ENCODE measurements around the gene ZNF277. TPM values are rescaled to one million over a fixed set of nuclear protein-coding genes. Genes with fewer than 3 reads are reported as not detected.

Gene ZNF277
- total RNA-seq, 4 donors from 2014 or later, result 18.3 to 25.6 (median 19.5) TPM

GRCh38 chr7:112192236-112193154 is 14.0 kb upstream of the ZNF277 start:
- Histone ChIP-seq H3K9me3 (no peaks in the 10 kb centered on the region), H3K27ac (no peak overlapping the region), H3K4me3 (no peak overlapping the region), H3K4me1 (no peaks in the 10 kb centered on the region), H3K27me3 (no peaks in the 10 kb centered on the region), H3K36me3 (no peaks in the 10 kb centered on the region)
- DNase-seq, result no peak
- no peak for TF ChIP-seq POLR2A (IDR thresholded peaks at IDR 0.05)
- no peak for TF ChIP-seq CTCF (IDR thresholded peaks at IDR 0.05)

GRCh38 chr7:112193915-112194502 is 12.5 kb upstream of the ZNF277 start:
- no peak for DNase-seq
- TF ChIP-seq POLR2A (IDR thresholded peaks at IDR 0.05) (no peak), CTCF (IDR thresholded peaks at IDR 0.05) (no peak)
- Histone ChIP-seq H3K4me1 (no peaks in the 10 kb centered on the region), H3K9me3 (no peaks in the 10 kb centered on the region), H3K27ac (no peak overlapping the region), H3K36me3 (no peaks in the 10 kb centered on the region), H3K4me3 (no peak overlapping the region), H3K27me3 (no peaks in the 10 kb centered on the region)

- no peak for DNase-seq
- Histone ChIP-seq H3K4me3 (no peak overlapping the region), H3K36me3 (no peaks in the 10 kb centered on the region)
Measured at GRCh38 chr7:112195717-112196116, 10.8 kb upstream of the ZNF277 start.

GRCh38 chr7:112197322-112197721 is 9.2 kb upstream of the ZNF277 start:
- Histone ChIP-seq H3K36me3 (no peaks in the 10 kb centered on the region), H3K9me3 (no peaks in the 10 kb centered on the region), H3K4me3 (no peak overlapping the region), H3K27ac (no peak overlapping the region), H3K4me1 (no peaks in the 10 kb centered on the region), H3K27me3 (no peaks in the 10 kb centered on the region)
- TF ChIP-seq CTCF (IDR thresholded peaks at IDR 0.05), result no peak
- no peak for TF ChIP-seq POLR2A (IDR thresholded peaks at IDR 0.05)
- DNase-seq, result no peak

More at GRCh38 chr7:112195717-112196116, 10.8 kb upstream of the ZNF277 start:
- Histone ChIP-seq H3K27me3 (no peaks in the 10 kb centered on the region), H3K9me3 (no peaks in the 10 kb centered on the region), H3K4me1 (no peaks in the 10 kb centered on the region), H3K27ac (no peak overlapping the region)
- TF ChIP-seq POLR2A (IDR thresholded peaks at IDR 0.05), result no peak
- TF ChIP-seq CTCF (IDR thresholded peaks at IDR 0.05), result no peak

- TF ChIP-seq CTCF (IDR thresholded peaks at IDR 0.05), result no peak
- no peak for TF ChIP-seq POLR2A (IDR thresholded peaks at IDR 0.05)
- no peak for DNase-seq
- no peaks in the 10 kb centered on the region for H3K36me3 ChIP-seq
- H3K4me1 ChIP-seq, result no peaks in the 10 kb centered on the region
- H3K9me3 ChIP-seq, result no peaks in the 10 kb centered on the region
- no peak overlapping the region for H3K4me3 ChIP-seq
- H3K27ac ChIP-seq, result no peak overlapping the region
- no peaks in the 10 kb centered on the region for H3K27me3 ChIP-seq
Measured at GRCh38 chr7:112199035-112199655, 7.3 kb upstream of the ZNF277 start.
